AG04450 (cell line): ENCODE results near the gene ATP6V1B1. TPM values are rescaled to one million over a fixed set of nuclear protein-coding genes. Genes with fewer than 3 reads are reported as not detected.

Source experiments
- CTCF ChIA-PET: fragments of 300-600, 350-600 bp; formaldehyde crosslinking; extraction: SDS; loops from one replicate; lab custom pipeline; 2022; ENCODE audit warnings: antibody characterized with exemption, inconsistent platforms; lab: Charles Lee
- POLR2A ChIA-PET: fragments of 350-600 bp; formaldehyde crosslinking; extraction: SDS; loops from one replicate; lab custom pipeline; 2021; ENCODE audit warnings: antibody characterized with exemption, inconsistent platforms; lab: Yijun Ruan, JAX
- DNase-seq: peaks from one replicate; pipeline ENCODE4 v3.0.0-alpha.2; 2011; ENCODE audit warnings: low read depth, low spot score
- H3K27ac ChIP-seq: one replicate; pipeline ENCODE4 v1.5.1; 2012; ENCODE audit warnings: low read depth, low read length, control low read depth
- H3K27me3 ChIP-seq: one replicate; pipeline ENCODE4 v1.6.0; 2012; ENCODE audit warnings: low read length; ENCODE audit not compliant: control insufficient read depth, insufficient read depth
- H3K4me3 ChIP-seq: 2 replicates; pipeline ENCODE4 v1.5.1; 2011; ENCODE audit warnings: mild to moderate bottlenecking, low read depth, low read length, control low read depth
- H3K9me3 ChIP-seq: 2 replicates; pipeline ENCODE4 v1.5.1; 2012; ENCODE audit warnings: low read length; ENCODE audit not compliant: control insufficient read depth, insufficient read depth
- CTCF ChIP-seq: IDR thresholded peaks from 2 replicates; pipeline ENCODE4 v1.5.1; 2011; ENCODE audit warnings: low read depth, low read length, control low read depth, inconsistent platforms
- polyA plus RNA-seq: library from polyadenylated mRNA; depleted of rRNA; stranded (reverse); fragments of >200 nt; gene quantifications from 2 replicates; pipeline ENCODE4 v1.2.3, GENCODE V29; 2011

The ATP6V1B1 gene
- polyA plus RNA-seq, 1 experiment, result 0.82 TPM

DNA sequence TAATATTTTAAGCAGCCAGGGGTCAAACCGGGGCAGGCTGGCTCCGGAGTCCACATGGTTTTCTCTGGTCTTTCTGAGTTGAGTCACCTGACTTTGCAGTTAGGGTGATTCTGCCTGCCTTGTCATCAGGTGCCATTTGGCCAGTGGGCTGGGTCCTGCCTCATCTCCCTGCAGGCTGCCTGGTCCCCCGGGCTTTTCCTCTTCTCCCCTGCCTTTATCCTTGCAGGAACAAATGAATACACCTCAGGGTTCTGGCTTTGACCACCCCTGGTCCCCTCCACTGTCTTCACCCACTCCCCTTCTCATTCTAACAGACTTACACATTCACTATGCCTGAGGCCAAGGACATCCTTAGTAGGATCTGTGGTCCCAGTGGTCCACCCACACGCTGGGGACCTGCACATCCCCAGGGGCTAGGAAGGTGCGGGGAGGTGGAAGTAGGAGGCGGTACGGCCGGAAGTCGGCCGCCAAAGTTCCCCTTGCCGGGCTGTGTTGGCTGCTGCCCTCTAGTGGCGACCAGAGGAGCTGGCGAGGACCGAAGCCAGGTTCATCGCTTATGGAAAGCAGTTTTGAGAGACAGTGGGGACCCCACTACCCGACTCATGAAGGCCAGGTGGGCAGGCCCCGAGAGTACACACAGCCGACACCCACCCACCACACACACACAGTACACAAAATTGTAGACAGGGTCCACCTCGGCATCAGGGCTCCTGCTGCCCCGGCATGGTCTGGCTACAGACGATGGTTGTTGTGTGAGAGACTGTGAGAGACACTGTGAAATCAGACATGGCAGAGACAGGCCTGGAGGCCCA lies 65.3 kb downstream of the ATP6V1B1 start:
- POLR2A ChIA-PET, result interaction anchor here (0.8 to 1.7 kb wide), 2 partner anchors 67 to 331 kb away, joined by 4 to 7 read pairs; partner anchors contain the start of genes NAGK and ZNF638
- Histone ChIP-seq H3K4me3 (peak overlapping the region; percentile 45), H3K27ac (no peak overlapping the region)

GRCh38 chr2:71001592-71001927 lies 65.9 kb downstream of the ATP6V1B1 start:
- no peak overlapping the region for H3K4me3 ChIP-seq
- H3K27me3 ChIP-seq, result peaks cover 10% of the 10 kb centered on the region
- ChIA-PET POLR2A (interaction anchor here (0.8 to 1.7 kb wide), 2 partner anchors 67 to 330 kb away, joined by 4 to 7 read pairs; partner anchors contain the start of genes NAGK and ZNF638), CTCF (interaction anchor here (0.6 to 2.4 kb wide), 27 partner anchors 9 to 708 kb away, joined by 3 to 14 read pairs (median 4); partner anchors contain the start of genes ANKRD53 and NAGK)
- DNase-seq, result no peak
- TF ChIP-seq CTCF, result no peak
- H3K9me3 ChIP-seq, result no peaks in the 10 kb centered on the region
- no peak overlapping the region for H3K27ac ChIP-seq

More for the DNA sequence above, 65.3 kb downstream of the ATP6V1B1 start:
- H3K9me3 ChIP-seq, result no peaks in the 10 kb centered on the region
- CTCF ChIA-PET, result interaction anchor here (0.6 to 2.4 kb wide), 26 partner anchors 9 to 697 kb away, joined by 3 to 14 read pairs (median 4); partner anchors contain the start of genes ANKRD53 and NAGK
- peaks cover 10% of the 10 kb centered on the region for H3K27me3 ChIP-seq
- peak; percentile 96 for TF ChIP-seq CTCF
- no peak for DNase-seq

GRCh38 chr2:71001981-71002570 lies 66.4 kb downstream of the ATP6V1B1 start:
- Histone ChIP-seq H3K9me3 (no peaks in the 10 kb centered on the region), H3K27me3 (peaks cover 10% of the 10 kb centered on the region), H3K27ac (no peak overlapping the region), H3K4me3 (no peak overlapping the region)
- ChIA-PET POLR2A (interaction anchor here (1.7 kb wide), 1 partner anchor 66 kb away, joined by 7 read pairs; the partner anchor contains the start of gene NAGK), CTCF (interaction anchor here (0.6 to 2.4 kb wide), 16 partner anchors 10 to 708 kb away, joined by 3 to 14 read pairs (median 4); partner anchors contain the start of gene NAGK)
- no peak for DNase-seq
- TF ChIP-seq CTCF, result no peak

DNA sequence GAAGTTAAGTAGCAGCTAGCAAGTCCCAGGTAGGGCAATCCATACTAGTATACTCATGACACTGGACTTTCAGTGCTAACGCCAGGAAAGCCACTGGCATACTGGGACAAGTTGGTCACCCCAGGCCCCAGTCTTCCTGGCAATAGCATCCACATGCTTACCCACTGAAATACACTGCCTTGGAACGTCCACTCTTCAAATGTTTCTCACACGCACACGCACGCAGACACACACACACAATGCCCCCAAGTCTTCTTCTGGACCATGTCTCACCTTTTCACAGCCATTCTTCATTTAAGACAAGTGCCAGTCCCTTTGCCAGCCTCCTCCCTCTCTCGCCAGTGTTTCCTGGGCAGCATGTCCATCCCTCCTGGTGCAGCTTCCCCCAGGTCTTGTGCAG lies 67.7 kb downstream of the ATP6V1B1 start:
- TF ChIP-seq CTCF, result no peak
- CTCF ChIA-PET, result no interaction called here
- Histone ChIP-seq H3K27ac (no peak overlapping the region), H3K4me3 (no peak overlapping the region), H3K9me3 (no peaks in the 10 kb centered on the region), H3K27me3 (peaks cover 13% of the 10 kb centered on the region)
- no peak for DNase-seq
- POLR2A ChIA-PET, result no interaction called here
